PC-3 (cell line): ENCODE measurements around the gene ADAMTS3.

Experiments used
- EZH2 ChIP-seq: fragments of 300-600 bp; sonication (generic); IDR thresholded peaks from one replicate; pipeline ENCODE4 v1.6.1; 2017; ENCODE audit warnings: antibody characterized with exemption, mild to moderate bottlenecking, low read length; ENCODE audit not compliant: unreplicated experiment
- EZH2phosphoT487 ChIP-seq: fragments of 300-600 bp; sonication (generic); IDR thresholded peaks from 2 replicates; pipeline ENCODE4 v1.6.1; 2018; ENCODE audit warnings: mild to moderate bottlenecking, antibody characterized with exemption, low read length, borderline replicate concordance
- TF ChIP-seq, protein P1 (sequence below): fragments of 300-600 bp; sonication (generic); conservative IDR thresholded peaks from 2 replicates; pipeline ENCODE4 v1.5.1; 2017; ENCODE audit warnings: antibody characterized with exemption, low read depth, mild to moderate bottlenecking, low read length

DNA sequence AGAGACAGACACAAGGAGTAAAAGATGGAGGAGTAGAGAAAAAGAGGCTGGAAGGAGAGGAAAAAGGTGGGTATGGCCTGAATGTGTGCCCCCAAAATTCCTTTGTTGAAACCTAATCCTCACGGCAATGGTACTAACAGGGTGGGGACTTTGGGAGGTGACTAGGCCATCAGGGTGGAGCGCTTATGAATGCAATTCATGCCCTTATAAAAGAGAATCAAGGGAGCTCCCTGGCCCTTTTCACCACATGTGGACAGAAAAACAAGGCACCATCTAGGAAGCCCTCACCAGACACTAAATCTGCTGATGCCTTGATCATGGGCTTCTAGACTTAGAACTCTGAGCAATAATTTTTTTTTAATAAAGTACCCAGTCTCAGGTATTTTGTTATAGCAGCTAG lies 282.1 kb downstream of the ADAMTS3 start:
- TF ChIP-seq, protein P1, sequence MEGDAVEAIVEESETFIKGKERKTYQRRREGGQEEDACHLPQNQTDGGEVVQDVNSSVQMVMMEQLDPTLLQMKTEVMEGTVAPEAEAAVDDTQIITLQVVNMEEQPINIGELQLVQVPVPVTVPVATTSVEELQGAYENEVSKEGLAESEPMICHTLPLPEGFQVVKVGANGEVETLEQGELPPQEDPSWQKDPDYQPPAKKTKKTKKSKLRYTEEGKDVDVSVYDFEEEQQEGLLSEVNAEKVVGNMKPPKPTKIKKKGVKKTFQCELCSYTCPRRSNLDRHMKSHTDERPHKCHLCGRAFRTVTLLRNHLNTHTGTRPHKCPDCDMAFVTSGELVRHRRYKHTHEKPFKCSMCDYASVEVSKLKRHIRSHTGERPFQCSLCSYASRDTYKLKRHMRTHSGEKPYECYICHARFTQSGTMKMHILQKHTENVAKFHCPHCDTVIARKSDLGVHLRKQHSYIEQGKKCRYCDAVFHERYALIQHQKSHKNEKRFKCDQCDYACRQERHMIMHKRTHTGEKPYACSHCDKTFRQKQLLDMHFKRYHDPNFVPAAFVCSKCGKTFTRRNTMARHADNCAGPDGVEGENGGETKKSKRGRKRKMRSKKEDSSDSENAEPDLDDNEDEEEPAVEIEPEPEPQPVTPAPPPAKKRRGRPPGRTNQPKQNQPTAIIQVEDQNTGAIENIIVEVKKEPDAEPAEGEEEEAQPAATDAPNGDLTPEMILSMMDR, result no peak
- TF ChIP-seq EZH2 (no peak), EZH2phosphoT487 (no peak)
